HEK293 (cell line): ENCODE data around the gene CHMP5.

Experiments
- CTCF ChIA-PET: fragments of 350-600 bp; formaldehyde crosslinking; extraction: SDS; loops from one replicate; lab custom pipeline; 2021; ENCODE audit warnings: antibody characterized with exemption; lab: Yijun Ruan, JAX
- POLR2A ChIA-PET: fragments of 300-600 bp; formaldehyde crosslinking; extraction: SDS; loops from one replicate; lab custom pipeline; 2020; ENCODE audit warnings: antibody characterized with exemption, inconsistent platforms; lab: Yijun Ruan, JAX
- H3K27ac ChIP-seq: fragments of 200-500 bp; sonication (Bioruptor generic); 2 replicates; pipeline ENCODE4 v1.5.1; 2014; ENCODE audit warnings: low read depth, low read length, control low read depth, inconsistent platforms; ENCODE audit errors: extremely low read depth
- H3K36me3 ChIP-seq, 2 experiments: fragments of 200-500 bp in 1 of 2; sonication (Bioruptor generic) in 1 of 2; 1 replicate in 1 of 2; 2 replicates in 1 of 2; pipeline ENCODE4 v1.5.1; 2014 to 2017; ENCODE audit warnings: inconsistent platforms in 2 of 2, low read length in 2 of 2; ENCODE audit not compliant: control insufficient read depth in 2 of 2, insufficient read depth in 1 of 2
- H3K4me1 ChIP-seq: fragments of 200-500 bp; sonication (Bioruptor generic); 2 replicates; pipeline ENCODE4 v1.5.1; 2014; ENCODE audit warnings: mild to moderate bottlenecking, low read length, inconsistent platforms; ENCODE audit not compliant: control insufficient read depth, insufficient read depth
- H3K4me3 ChIP-seq: 2 replicates; pipeline ENCODE4 v1.5.1; 2011; ENCODE audit warnings: low read depth, mild to moderate bottlenecking, control low read depth, low read length, moderate library complexity
- H3K9me3 ChIP-seq: fragments of 200-500 bp; sonication (Bioruptor generic); 2 replicates; pipeline ENCODE4 v1.5.1; 2014; ENCODE audit warnings: low read depth, low read length, inconsistent platforms; ENCODE audit not compliant: control insufficient read depth, insufficient read depth
- GLIS1 ChIP-seq: fragments of 450-650 bp; formaldehyde crosslinking; IDR thresholded peaks from 2 replicates; pipeline ENCODE4 v1.5.1; 2016; ENCODE audit warnings: missing biosample characterization, missing genetic modification characterization
- HIC1 ChIP-seq: fragments of 450-650 bp; formaldehyde crosslinking; IDR thresholded peaks from 2 replicates; pipeline ENCODE4 v1.5.1; 2016; ENCODE audit warnings: missing biosample characterization, missing genetic modification characterization
- PRDM4 ChIP-seq: fragments of 450-650 bp; formaldehyde crosslinking; IDR thresholded peaks from 2 replicates; pipeline ENCODE4 v1.5.1; 2017; ENCODE audit warnings: missing biosample characterization, missing genetic modification characterization
- PRDM6 ChIP-seq: fragments of 450-650 bp; formaldehyde crosslinking; IDR thresholded peaks from 2 replicates; pipeline ENCODE4 v1.5.1; 2017; ENCODE audit warnings: missing biosample characterization, missing genetic modification characterization
- ZFP3 ChIP-seq: fragments of 450-650 bp; formaldehyde crosslinking; IDR thresholded peaks from 2 replicates; pipeline ENCODE4 v1.5.1; 2016; ENCODE audit warnings: low read depth, missing biosample characterization, missing genetic modification characterization
- ZFP69B ChIP-seq: fragments of 450-650 bp; formaldehyde crosslinking; IDR thresholded peaks from 2 replicates; pipeline ENCODE4 v1.5.1; 2016; ENCODE audit warnings: missing biosample characterization, missing genetic modification characterization
- ZNF112 ChIP-seq: fragments of 450-650 bp; formaldehyde crosslinking; IDR thresholded peaks from 2 replicates; pipeline ENCODE4 v1.5.0; 2017; ENCODE audit warnings: missing biosample characterization, missing genetic modification characterization
- ZNF155 ChIP-seq: fragments of 450-650 bp; formaldehyde crosslinking; IDR thresholded peaks from 2 replicates; pipeline ENCODE4 v1.5.1; 2016; ENCODE audit warnings: missing biosample characterization, missing genetic modification characterization
- ZNF18 ChIP-seq: fragments of 450-650 bp; formaldehyde crosslinking; IDR thresholded peaks from 2 replicates; pipeline ENCODE4 v1.5.1; 2016; ENCODE audit warnings: missing biosample characterization, missing genetic modification characterization
- ZNF19 ChIP-seq: fragments of 450-650 bp; formaldehyde crosslinking; IDR thresholded peaks from 2 replicates; pipeline ENCODE4; 2016; ENCODE audit warnings: missing biosample characterization, missing genetic modification characterization, low read depth
- ZNF311 ChIP-seq: fragments of 450-650 bp; formaldehyde crosslinking; IDR thresholded peaks from 2 replicates; pipeline ENCODE4 v1.5.1; 2017; ENCODE audit warnings: missing biosample characterization, missing genetic modification characterization, borderline replicate concordance
- ZNF404 ChIP-seq: fragments of 450-650 bp; formaldehyde crosslinking; IDR thresholded peaks from 2 replicates; pipeline ENCODE4 v1.5.1; 2017; ENCODE audit warnings: missing biosample characterization, missing genetic modification characterization
- ZNF510 ChIP-seq: fragments of 450-650 bp; formaldehyde crosslinking; IDR thresholded peaks from 2 replicates; pipeline ENCODE4 v1.5.1; 2018; ENCODE audit warnings: mild to moderate bottlenecking, missing genetic modification characterization, missing biosample characterization; ENCODE audit not compliant: insufficient replicate concordance
- ZNF514 ChIP-seq: fragments of 450-650 bp; formaldehyde crosslinking; IDR thresholded peaks from 2 replicates; pipeline ENCODE4 v1.5.1; 2016; ENCODE audit warnings: missing biosample characterization, missing genetic modification characterization
- ZNF530 ChIP-seq: fragments of 450-650 bp; formaldehyde crosslinking; IDR thresholded peaks from 2 replicates; pipeline ENCODE4 v1.5.1; 2016; ENCODE audit warnings: low read depth, missing biosample characterization, missing genetic modification characterization
- ZNF585B ChIP-seq: fragments of 450-650 bp; formaldehyde crosslinking; IDR thresholded peaks from 2 replicates; pipeline ENCODE4 v1.5.1; 2016; ENCODE audit warnings: missing biosample characterization, missing genetic modification characterization
- ZNF626 ChIP-seq: fragments of 450-650 bp; sonication (Bioruptor Pico); formaldehyde crosslinking; IDR thresholded peaks from 2 replicates; pipeline ENCODE4 v1.5.1; 2018; ENCODE audit warnings: missing biosample characterization, missing genetic modification characterization, inconsistent platforms
- ZNF677 ChIP-seq: fragments of 450-650 bp; IDR thresholded peaks from 2 replicates; pipeline ENCODE4 v1.5.0; 2018; ENCODE audit warnings: missing biosample characterization, mild to moderate bottlenecking, missing genetic modification characterization, moderate library complexity
- ZNF792 ChIP-seq: fragments of 450-650 bp; formaldehyde crosslinking; IDR thresholded peaks from 2 replicates; pipeline ENCODE4 v1.5.1; 2016; ENCODE audit warnings: missing biosample characterization, missing genetic modification characterization
- ZSCAN16 ChIP-seq: fragments of 450-650 bp; formaldehyde crosslinking; IDR thresholded peaks from 2 replicates; pipeline ENCODE4 v1.5.1; 2016; ENCODE audit warnings: missing biosample characterization, missing genetic modification characterization

CHMP5 gene

GRCh38 chr9:33300546-33300945 is 35.7 kb downstream of the CHMP5 start:
- H3K9me3 ChIP-seq, result no peaks in the 10 kb centered on the region
- no peak overlapping the region for H3K27ac ChIP-seq
- CTCF ChIA-PET, result interaction anchor here (0.7 to 0.9 kb wide), 4 partner anchors 14 to 155 kb away, joined by 3 read pairs; no protein-coding TSS in a partner anchor
- TF ChIP-seq ZNF155 (tag by site-specific recombination) (no peak), ZNF311 (tag by site-specific recombination) (no peak), ZNF112 (tag by site-specific recombination) (no peak), HIC1 (tag by site-specific recombination) (no peak), PRDM6 (tag by site-specific recombination) (no peak), ZNF19 (tag by site-specific recombination) (no peak), ZNF677 (tag by site-specific recombination) (no peak), ZSCAN16 (tag by site-specific recombination) (no peak), ZNF626 (tag by site-specific recombination) (no peak), ZNF404 (tag by site-specific recombination) (no peak), ZNF792 (tag by site-specific recombination) (no peak), ZNF18 (no peak), ZNF585B (tag by site-specific recombination) (no peak), GLIS1 (tag by site-specific recombination) (no peak), ZNF530 (no peak), ZFP3 (no peak), ZNF514 (tag by site-specific recombination) (no peak), ZFP69B (tag by site-specific recombination) (no peak)
- peaks cover 52 to 100% of the 10 kb centered on the region in 2 experiments for H3K36me3 ChIP-seq
- no peaks in the 10 kb centered on the region for H3K4me1 ChIP-seq
- POLR2A ChIA-PET, result interaction anchor here (1.1 kb wide), 1 partner anchor 10 kb away, joined by 4 read pairs; the partner anchor contains the start of gene NFX1
- H3K4me3 ChIP-seq, result no peak overlapping the region

GRCh38 chr9:33304362-33304761 is 39.5 kb downstream of the CHMP5 start:
- H3K4me3 ChIP-seq, result no peak overlapping the region
- H3K9me3 ChIP-seq, result no peaks in the 10 kb centered on the region
- no peaks in the 10 kb centered on the region for H3K4me1 ChIP-seq
- H3K27ac ChIP-seq, result no peak overlapping the region
- peaks cover 56 to 99% of the 10 kb centered on the region in 2 experiments for H3K36me3 ChIP-seq
- TF ChIP-seq ZNF510 (tag by site-specific recombination) (no peak), PRDM4 (tag by site-specific recombination) (no peak)
- ChIA-PET POLR2A (no interaction called here), CTCF (interaction anchor here (0.6 to 1.0 kb wide), 4 partner anchors 18 to 149 kb away, joined by 3 to 5 read pairs (median 4); no protein-coding TSS in a partner anchor)
